ENCODE measurements around the gene GRIN2B. TPM values are rescaled to one million over a fixed set of nuclear protein-coding genes. Genes with fewer than 3 reads are reported as not detected.

Gene GRIN2B
- total and polyA plus RNA-seq, 2 donors (not counting 3 experiments of a cell fraction or from before 2014, with no cell fraction given), result not detected

GRCh38 chr12:13980538-13981295, 685 bp downstream of the GRIN2B start:
- dilution Hi-C loops (cut with MboI; ENCODE audit: extremely low pct_ligation_motif_present, low sequenced_read_pairs), result no loop called here
- FAIRE-seq (no peak), DNase-seq (ENCODE audit: low read depth, low spot score) (no peak)
- Histone ChIP-seq H3K79me2 (ENCODE audit: control insufficient read depth, insufficient read depth, low read length) (no peaks in the 10 kb centered on the region), H3K4me2 (ENCODE audit: insufficient read depth, low read length) (no peak overlapping the region), H3K9me1 (replicated peaks; ENCODE audit: control insufficient read depth, extremely low read depth, insufficient read depth, low read length) (no peaks in the 10 kb centered on the region), H4K20me1 (replicated peaks; ENCODE audit: control insufficient read depth, extremely low read depth, insufficient read depth, low read length) (no peaks in the 10 kb centered on the region), H3K27ac (ENCODE audit: insufficient read depth, low read depth, low read length) (no peak overlapping the region), H3K27me3 (ENCODE audit: control insufficient read depth in 2 of 2, insufficient read depth in 2 of 2, low read length in 2 of 2) (peaks cover 12 to 26% of the 10 kb centered on the region in 2 experiments), H3K9ac (replicated peaks; ENCODE audit: extremely low read depth, insufficient read depth, low read length) (no peak overlapping the region), H3K4me3 (replicated peaks in 1 of 3; ENCODE audit: insufficient read depth in 1 of 3, low read depth in 1 of 3, low read length in 3 of 3) (no peak overlapping the region), H3K36me3 (ENCODE audit: control insufficient read depth in 2 of 2, extremely low read depth in 1 of 2, insufficient read depth in 2 of 2, low read length in 2 of 2) (no peaks in the 10 kb centered on the region), H3K9me3 (replicated peaks; ENCODE audit: control insufficient read depth, insufficient read depth, low read length) (no peaks in the 10 kb centered on the region), H2AFZ (ENCODE audit: low read depth, low read length) (no peak overlapping the region), H3K4me1 (ENCODE audit: control insufficient read depth, extremely low read depth, insufficient read depth, low read length) (no peaks in the 10 kb centered on the region)
- ChIA-PET POLR2A (no interaction called here), CTCF (no interaction called here)
- intact Hi-C loops (cut with micrococcal nuclease), result no loop called here
- BruUV-seq (replicated peaks), result no TSS peak
- TF ChIP-seq EZH2 (IDR thresholded peaks at IDR 0.05; ENCODE audit: borderline replicate concordance, low read depth, low read length, severe bottlenecking) (peak; percentile 33), GATA2 (IDR thresholded peaks at IDR 0.05; ENCODE audit: insufficient read depth, insufficient read length, low read depth, low read length) (no peak)

GRCh38 chr12:13979772-13980378, 1.5 kb downstream of the GRIN2B start:
- Histone ChIP-seq H4K20me1 (replicated peaks; ENCODE audit: control insufficient read depth, extremely low read depth, insufficient read depth, low read length) (no peaks in the 10 kb centered on the region), H3K4me3 (replicated peaks in 1 of 3; ENCODE audit: insufficient read depth in 1 of 3, low read depth in 1 of 3, low read length in 3 of 3) (no peak overlapping the region), H3K36me3 (ENCODE audit: control insufficient read depth in 2 of 2, extremely low read depth in 1 of 2, insufficient read depth in 2 of 2, low read length in 2 of 2) (no peaks in the 10 kb centered on the region), H2AFZ (ENCODE audit: low read depth, low read length) (no peak overlapping the region), H3K79me2 (ENCODE audit: control insufficient read depth, insufficient read depth, low read length) (no peaks in the 10 kb centered on the region), H3K4me2 (ENCODE audit: insufficient read depth, low read length) (no peak overlapping the region), H3K9me1 (replicated peaks; ENCODE audit: control insufficient read depth, extremely low read depth, insufficient read depth, low read length) (no peaks in the 10 kb centered on the region), H3K27me3 (ENCODE audit: control insufficient read depth in 2 of 2, insufficient read depth in 2 of 2, low read length in 2 of 2) (peaks cover 12 to 26% of the 10 kb centered on the region in 2 experiments), H3K4me1 (ENCODE audit: control insufficient read depth, extremely low read depth, insufficient read depth, low read length) (no peaks in the 10 kb centered on the region), H3K9ac (replicated peaks; ENCODE audit: extremely low read depth, insufficient read depth, low read length) (no peak overlapping the region), H3K9me3 (replicated peaks; ENCODE audit: control insufficient read depth, insufficient read depth, low read length) (no peaks in the 10 kb centered on the region), H3K27ac (ENCODE audit: insufficient read depth, low read depth, low read length) (no peak overlapping the region)
- POLR2A ChIA-PET, result no interaction called here
- TF ChIP-seq GATA2 (IDR thresholded peaks at IDR 0.05; ENCODE audit: insufficient read depth, insufficient read length, low read depth, low read length), result no peak
- TF ChIP-seq, protein P1, sequence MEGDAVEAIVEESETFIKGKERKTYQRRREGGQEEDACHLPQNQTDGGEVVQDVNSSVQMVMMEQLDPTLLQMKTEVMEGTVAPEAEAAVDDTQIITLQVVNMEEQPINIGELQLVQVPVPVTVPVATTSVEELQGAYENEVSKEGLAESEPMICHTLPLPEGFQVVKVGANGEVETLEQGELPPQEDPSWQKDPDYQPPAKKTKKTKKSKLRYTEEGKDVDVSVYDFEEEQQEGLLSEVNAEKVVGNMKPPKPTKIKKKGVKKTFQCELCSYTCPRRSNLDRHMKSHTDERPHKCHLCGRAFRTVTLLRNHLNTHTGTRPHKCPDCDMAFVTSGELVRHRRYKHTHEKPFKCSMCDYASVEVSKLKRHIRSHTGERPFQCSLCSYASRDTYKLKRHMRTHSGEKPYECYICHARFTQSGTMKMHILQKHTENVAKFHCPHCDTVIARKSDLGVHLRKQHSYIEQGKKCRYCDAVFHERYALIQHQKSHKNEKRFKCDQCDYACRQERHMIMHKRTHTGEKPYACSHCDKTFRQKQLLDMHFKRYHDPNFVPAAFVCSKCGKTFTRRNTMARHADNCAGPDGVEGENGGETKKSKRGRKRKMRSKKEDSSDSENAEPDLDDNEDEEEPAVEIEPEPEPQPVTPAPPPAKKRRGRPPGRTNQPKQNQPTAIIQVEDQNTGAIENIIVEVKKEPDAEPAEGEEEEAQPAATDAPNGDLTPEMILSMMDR (IDR thresholded peaks at IDR 0.05; ENCODE audit: extremely low read depth in 1 of 2, insufficient read depth in 1 of 2, low read depth in 1 of 2, low read length in 2 of 2), result no peak
- TF ChIP-seq JUN (IDR thresholded peaks at IDR 0.05; ENCODE audit: borderline replicate concordance, insufficient read depth, insufficient read length, low read depth), result no peak
- TF ChIP-seq EZH2 (IDR thresholded peaks at IDR 0.05; ENCODE audit: borderline replicate concordance, low read depth, low read length, severe bottlenecking), result no peak
- TF ChIP-seq FOS (IDR thresholded peaks at IDR 0.05; ENCODE audit: borderline replicate concordance, insufficient read depth, low read length), result no peak
- TF ChIP-seq, protein P2, sequence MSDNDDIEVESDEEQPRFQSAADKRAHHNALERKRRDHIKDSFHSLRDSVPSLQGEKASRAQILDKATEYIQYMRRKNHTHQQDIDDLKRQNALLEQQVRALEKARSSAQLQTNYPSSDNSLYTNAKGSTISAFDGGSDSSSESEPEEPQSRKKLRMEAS (IDR thresholded peaks at IDR 0.05; ENCODE audit: insufficient read depth, insufficient read length), result no peak
- intact Hi-C loops (cut with micrococcal nuclease) (no loop called here), dilution Hi-C loops (cut with MboI; ENCODE audit: extremely low pct_ligation_motif_present, low sequenced_read_pairs) (no loop called here)
- FAIRE-seq (no peak), DNase-seq (ENCODE audit: low read depth, low spot score) (no peak)
- no TSS peak for BruUV-seq (replicated peaks)
- CTCF ChIA-PET, result no interaction called here
